Endometrium (tissue), 2 donors: ENCODE data around the gene ZNF91.
"Not testable (repeated sequence)": the region's sequence is repeated elsewhere in the genome, so short reads cannot be mapped to it uniquely, and the experiment has no call there.

Experiments used
- FAIRE-seq: peaks from 2 replicates; lab custom pipeline; 2012; peaks lifted over from hg19 to GRCh38; lab: Jason Lieb, UNC
- donor health status: control.
- donor health status: control.

ZNF91 gene

DNA sequence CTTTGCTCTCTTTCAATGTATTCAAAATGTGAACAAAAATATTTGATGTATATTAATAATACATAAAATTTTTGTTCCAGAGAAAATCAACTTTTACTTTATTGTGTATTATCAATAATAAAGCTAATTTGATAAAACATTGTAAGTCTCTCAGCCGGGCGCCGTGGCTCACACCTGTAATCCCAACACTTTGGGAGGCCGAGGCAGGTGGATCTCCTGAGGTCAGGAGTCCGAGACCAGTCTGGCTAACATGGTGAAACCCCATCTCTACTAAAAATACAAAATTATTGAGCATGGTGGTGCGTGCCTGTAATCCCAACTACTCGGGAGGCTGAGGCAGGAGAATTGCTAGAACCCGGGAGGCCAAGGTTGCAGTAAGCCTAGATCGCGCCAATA is 449 bp upstream of the ZNF91 start:
- FAIRE-seq = not testable (repeated sequence)

DNA sequence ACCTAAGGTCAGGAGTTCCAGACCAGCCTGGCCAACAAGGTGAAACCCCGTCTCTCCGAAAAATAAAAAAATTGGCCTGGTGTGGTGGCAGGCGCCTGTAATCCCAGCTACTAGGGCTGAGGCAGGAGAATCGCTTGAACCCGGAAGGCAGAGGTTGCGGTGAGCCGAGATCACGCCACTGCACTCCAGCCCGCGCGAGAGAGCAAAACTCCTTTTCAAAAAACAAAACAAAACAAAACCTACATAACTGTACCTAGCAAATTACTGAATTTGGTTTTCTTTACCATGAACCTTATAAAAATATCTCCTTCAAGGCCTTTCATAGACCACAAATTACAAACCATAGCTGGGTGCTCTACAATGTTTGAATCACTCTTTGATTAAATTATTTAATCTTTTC is 760 bp downstream of the ZNF91 start:
- FAIRE-seq = no peak

DNA sequence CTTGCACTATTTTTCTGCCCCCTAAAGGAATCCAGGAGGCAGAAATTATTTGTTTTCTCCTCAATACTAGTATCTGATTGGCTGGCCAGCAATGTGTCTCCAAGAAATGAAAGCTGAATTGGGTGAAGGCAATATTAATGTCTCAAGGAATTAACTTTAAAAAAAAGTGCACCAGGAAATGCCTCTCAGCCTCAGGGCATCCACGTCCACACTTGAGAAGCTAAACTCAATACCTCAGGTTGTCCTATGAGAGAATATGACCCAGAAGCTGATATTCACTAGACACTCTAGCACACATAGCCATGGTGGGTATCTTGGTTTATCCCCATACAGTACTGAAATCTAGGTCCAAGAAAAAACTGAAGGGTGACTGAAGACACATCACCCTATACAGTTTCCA is 2.1 kb downstream of the ZNF91 start:
- no peak for FAIRE-seq

DNA sequence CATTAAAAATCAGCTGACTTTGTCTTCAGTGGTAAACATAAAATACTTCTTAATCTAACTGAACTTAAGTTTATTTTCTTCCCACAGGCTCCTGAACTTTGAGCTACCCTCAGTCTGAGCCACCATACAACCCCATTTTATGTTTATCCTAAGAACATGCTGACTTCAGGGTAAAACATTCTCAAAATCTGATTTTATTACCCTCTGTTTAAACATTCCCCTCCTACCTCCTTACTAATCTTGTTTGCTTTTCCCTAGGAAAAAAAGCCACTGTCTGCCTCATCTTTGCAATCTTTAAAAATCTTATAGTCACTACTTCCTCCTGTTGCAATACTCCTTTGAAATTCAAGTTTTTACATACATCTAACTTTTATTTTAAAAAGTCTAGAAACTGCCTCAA is 4.0 kb downstream of the ZNF91 start:
- no peak for FAIRE-seq

DNA sequence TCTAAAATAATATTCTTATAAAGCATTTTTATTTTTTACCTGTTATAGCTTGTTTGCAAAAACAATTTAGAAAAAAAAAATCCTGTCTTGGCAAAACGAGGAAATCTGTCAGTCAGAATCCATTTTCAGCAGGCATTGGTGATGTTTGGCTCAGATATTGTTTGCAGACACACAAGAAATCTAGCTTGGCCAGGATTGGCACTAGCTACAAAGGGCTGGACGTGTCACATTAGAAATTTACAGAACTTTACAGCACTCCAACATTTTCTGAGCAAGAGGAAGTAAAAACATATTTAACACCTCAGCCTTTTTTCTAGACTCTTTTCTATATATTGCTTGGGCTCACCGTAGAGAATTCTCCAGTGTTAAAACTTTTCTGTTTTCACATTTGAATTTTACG is 9.9 kb downstream of the ZNF91 start:
- FAIRE-seq = no peak

DNA sequence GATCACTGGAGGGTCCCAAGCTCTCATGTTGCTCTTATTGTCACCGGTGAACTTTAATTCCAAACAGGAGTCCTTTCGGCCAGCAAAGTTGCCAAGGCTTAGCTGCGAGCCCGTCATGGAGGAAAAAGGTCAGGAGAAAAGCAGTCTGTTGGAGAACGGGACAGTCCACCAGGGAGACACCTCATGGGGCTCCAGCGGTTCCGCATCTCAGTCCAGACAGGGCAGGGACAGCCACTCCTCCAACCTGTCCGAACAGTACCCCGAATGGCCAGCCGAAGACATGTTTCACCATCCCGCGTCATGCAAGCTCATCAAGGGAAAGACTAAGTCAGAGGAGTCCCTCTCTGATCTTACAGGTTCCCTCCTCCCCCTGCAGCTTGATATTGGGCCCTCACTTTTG is 10.4 kb downstream of the ZNF91 start:
- no peak for FAIRE-seq

DNA sequence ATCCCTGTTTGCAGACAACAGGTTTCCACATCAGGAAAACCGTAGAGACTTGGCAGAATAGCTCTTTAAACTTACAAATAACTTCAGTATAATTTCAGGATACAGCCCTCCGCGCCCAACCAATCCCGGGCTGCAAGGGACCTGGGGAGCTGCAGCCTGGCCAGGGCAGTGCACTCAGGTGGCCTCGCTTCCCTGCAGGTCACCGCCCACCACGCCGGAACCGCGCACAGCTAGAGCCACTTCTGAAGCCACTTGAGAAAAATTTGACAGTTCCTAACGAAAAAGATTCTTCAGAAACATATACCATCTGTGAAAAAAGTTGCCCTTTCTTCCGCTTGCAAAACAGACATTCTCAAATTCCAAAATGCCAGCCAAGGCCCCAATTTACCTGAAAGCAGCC is 11.1 kb downstream of the ZNF91 start:
- no peak for FAIRE-seq

DNA sequence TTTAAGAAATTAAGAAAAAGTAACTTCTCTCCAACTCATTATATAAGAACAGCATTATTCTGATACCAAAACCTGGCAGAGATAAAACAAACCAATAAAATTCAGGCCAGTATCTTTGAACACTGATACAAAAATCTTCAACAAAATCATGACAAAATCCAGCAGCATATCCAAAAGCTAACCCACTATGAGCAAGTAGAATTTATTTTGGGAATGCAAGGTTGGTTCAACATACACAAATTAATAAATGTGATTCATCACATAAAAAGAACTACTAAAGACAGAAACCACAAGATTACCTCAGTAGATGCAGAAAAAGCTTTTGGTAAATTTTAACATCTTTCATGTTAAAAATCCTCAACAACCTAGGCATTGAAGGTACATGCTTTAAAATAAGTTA is 12.3 kb downstream of the ZNF91 start:
- FAIRE-seq = no peak

DNA sequence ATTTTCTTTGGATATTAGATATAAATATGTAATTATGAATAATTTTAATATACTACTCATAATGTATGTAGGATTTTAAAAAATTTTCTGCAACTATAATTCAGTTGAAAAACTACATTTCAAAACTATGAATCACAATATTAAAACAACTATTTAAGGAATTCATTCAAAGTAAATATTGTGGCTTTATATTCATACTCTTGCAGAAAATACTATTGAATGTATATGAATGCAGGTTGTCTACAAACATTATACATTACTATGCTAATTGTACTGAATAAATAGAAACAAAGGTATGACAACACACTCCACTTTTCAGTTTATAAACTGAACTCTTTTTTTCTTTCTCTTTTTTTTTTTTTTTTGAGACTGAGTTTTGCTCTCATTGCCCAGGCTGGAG is 14.2 kb downstream of the ZNF91 start:
- no peak for FAIRE-seq

DNA sequence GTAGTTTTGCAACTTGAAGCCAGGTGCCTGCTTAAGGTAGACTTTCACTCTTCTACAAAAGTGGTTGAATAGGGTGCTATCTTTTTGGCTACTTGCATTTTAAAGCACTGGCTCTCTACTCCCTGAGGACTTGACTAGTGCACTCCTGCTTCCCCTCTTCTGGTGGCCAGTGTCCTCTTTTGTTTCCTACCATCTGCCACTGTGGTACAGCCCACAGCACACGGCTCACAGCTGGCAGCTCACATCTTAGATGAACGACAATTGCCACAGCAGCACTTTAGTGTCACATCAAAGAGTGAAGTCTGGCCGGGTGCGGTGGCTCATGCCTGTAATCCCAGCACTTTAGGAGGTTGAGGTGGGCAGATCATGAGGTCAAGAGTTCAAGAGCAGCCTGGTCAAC is 15.6 kb downstream of the ZNF91 start:
- FAIRE-seq = not testable (repeated sequence)

DNA sequence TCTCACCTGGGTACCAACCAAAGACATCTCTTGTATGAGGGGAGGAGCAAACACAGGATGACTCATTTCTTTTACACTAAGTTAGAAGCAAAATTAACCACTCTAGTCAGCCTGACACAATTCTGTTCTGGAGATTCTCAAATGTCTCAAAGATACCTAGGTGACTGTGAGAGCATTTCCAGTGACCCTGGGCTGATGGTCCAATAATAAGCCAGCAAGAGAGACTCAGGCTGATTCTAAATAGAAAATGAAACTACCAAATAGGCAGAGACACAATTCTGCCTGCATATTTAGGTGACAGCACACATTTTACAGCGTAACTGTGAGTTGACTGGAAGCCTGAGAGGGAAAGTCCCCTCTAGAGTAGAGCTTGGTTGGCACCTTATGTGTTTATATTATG is 16.3 kb downstream of the ZNF91 start:
- no peak for FAIRE-seq

DNA sequence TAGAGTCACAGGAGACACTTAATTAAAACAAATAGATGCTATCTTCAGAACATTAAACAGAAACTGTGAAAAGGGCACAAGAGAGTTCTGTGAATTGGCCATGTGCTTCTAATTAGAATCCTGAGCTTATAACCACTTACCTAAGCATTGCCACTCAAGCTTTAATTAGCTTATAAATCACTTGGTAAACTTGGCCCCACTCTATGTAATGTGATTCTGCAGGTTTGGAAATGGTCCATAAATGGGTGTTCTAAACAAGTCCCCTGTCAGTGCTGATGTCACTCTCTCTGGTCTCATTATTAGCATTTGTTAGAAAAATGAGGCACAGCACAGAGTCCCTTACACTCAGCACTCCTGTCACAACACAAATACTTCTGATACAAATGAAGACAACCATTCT is 18.0 kb downstream of the ZNF91 start:
- FAIRE-seq = no peak

DNA sequence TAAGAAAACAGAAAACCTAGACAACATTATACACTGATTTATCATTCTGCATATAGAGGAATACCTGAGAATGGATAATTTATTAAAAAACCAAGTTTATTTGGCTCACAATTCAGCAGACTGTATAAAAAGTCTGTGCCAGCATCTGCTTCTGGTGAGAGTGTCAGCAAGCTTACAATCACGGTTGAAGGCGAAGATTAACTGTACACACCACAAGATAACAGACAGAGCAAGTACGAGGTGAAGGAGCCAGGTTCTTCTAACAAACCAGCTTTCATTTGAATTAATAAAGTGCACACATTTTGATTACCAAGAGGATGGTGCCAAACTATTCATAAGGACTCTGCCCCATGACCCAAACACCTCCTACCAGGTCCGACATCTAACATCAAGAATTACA is 28.8 kb downstream of the ZNF91 start:
- FAIRE-seq = no peak

DNA sequence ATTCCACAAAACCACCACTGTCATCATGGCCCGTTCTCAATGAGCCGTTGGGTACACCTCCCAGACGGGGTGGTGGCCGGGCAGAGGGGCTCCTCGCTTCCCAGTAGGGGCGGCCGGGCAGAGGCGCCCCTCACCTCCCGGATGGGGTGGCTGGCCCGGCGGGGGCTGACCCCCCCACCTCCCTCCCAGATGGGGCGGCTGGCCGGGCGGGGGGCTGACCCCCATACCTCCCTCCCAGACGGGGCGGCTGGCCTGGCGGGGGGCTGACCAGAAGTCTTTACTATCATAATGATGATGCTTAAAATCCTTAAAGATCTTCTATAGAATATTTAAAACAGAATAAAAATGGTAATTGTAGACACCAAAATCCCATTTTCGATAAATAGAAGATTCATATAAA is 29.2 kb downstream of the ZNF91 start:
- FAIRE-seq = not testable (repeated sequence)

DNA sequence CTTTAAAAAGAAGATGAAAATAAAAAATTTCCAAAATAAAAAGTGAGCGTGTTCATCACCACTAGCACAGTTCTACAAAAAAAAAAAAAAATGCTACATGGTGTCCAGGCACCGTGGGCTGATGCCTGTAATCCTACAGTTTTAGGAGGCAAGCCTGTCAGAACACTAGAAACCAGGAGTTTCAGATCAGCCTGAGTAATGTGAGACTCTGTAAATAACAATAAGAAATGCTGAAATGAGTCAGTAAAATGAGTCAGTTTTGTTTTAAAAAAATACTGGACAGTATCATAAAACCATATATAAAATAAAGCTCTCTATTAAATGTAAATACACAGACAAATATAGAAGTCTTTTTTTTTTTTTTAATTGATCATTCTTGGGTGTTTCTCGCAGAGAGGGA is 30.0 kb downstream of the ZNF91 start:
- no peak for FAIRE-seq

DNA sequence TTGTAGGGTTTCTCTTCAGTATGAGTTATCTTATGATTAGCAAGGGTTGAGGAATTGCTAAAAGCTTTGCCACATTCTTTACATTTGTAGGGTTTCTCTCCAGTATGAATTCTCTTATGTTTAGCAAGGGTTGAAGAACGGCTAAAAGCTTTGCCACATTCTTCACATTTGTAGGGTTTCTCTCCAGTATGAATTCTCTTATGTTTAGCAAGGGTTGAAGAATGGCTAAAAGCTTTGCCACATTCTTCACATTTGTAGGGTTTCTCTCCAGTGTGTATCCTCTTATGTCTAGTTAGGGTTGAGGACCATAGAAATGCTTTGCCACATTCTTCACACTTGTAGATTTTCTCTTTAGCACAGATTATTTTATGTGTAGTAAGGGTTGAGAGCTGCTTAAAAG is 33.4 kb downstream of the ZNF91 start:
- not testable (repeated sequence) for FAIRE-seq

DNA sequence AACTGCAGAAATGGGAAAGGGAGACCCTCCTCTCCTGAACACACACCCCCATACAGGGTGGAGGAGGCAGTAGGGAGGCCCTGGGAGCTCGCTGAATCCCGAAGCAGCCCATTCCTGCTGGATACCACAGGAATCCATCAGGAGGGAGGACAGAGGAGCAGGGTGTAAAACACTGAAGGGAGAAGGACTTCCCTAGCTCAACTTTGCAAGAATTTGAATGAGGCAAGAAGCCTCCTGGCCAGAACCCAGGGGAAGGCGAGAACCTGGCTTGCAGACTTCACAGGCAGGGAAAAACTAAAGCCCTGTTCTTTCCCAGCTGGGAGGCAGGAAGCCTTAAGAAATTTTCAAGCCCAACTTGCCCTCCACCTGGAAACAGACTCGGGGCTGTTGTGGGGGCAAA is 43.5 kb downstream of the ZNF91 start:
- no peak for FAIRE-seq

DNA sequence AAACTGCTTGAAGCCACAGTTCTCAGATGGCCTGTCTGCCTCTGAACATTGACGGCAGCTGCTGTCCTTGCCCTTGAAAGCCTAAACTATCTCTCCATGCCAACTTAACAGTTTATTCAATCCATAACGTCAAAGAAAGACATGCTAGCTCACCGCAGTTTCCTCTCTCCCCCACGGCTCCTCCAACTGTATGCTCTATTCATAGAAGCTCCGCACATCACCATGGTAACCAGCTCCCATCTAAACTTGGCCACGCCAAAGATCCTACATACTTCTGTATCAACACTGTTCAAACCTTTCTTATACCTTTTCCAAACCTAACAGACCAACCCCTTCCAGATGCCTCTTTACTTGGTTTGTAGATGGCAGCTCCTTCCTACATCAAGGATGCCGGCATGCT is 48.6 kb downstream of the ZNF91 start:
- FAIRE-seq = no peak

DNA sequence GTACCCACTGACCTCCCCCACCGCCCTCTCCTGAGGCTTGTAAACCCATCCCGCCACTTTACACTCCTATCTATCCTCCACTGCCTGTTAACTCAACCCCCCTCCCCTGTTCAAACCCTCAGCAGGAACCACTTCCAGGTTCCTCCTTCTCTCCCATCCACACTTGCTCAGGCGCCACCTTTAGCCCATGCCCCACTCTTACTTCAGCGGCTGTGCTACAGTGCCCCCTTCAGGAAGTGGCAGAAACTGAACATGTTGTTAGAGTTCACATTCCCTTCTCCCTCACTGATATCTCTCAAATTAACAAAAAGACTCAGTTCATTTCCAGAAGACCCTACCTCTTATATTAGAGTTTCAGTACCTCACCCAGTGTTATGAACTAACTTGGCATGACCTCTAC is 49.4 kb downstream of the ZNF91 start:
- FAIRE-seq = no peak

DNA sequence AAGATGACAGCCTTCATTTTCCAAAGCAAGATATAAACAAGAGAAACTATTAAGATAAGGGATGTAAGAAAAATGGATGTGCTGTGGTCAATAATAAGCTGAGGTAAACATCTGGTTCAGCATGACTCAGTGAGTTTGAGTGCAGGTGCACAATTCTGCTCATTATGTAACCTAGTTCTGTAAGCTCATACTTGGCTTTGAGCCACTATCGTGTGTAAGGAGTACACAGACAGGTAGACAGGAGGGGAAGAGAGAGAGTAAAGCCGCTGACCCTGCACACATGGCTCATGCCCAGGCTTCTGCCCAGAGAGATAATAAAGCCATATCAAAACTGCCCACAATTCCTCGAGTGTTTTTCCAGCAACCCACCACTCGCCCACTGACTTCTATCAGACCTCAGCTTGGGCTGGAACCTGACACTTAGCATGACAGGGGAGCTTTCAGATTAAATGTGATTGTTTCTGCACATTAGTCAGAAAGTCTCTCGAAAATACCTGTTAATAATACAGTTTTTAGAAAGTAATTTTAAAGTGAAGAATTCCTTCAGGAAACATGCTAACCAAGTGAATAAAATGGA is 51.7 kb downstream of the ZNF91 start:
- no peak for FAIRE-seq

DNA sequence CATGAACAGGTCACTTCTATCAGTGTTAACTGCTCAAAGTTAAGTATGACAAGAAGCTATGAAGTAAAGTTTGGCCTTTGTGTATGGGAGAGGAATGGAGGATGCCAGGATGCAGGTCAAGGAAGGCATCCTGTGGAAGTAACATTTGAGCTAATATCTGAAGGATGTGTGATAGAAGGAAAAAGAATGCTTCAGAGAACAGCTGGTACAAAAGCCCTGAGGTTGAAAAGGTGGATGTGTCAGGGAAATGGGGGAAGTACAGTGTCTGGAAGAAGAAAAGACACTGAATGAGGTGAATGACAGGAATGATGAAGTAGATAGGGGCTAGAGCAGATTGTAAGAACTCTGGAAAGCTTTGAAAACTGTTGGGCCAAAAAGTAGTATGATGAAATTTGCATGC is 67.1 kb downstream of the ZNF91 start:
- FAIRE-seq = no peak

DNA sequence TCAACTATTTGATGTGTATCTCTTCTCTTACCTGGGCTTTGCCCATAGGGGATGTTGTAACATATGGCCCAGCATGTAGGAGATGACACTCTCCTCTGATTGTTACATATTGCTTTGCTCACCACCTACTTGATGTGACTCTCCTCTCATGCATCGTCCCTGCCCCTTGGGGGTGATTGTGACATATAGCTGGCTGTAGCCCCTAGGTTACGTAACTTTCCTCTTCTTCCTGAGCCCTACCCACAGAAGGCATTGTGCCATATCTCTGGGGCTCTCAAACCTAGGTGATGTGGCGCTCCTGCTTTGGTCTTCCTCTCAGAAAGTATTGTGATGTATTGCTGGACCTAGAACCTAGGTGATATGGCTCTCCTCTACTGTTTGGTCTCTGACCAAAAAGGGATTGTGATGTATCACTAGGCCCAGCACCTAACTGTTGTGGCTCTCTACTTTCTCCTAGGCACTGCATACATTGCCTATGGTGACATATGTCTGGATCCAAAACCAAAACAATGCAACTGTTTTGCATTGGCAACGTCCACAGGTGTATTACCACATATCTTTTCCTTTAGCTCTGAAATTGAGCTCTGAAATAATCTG is 73.2 kb downstream of the ZNF91 start:
- no peak for FAIRE-seq

DNA sequence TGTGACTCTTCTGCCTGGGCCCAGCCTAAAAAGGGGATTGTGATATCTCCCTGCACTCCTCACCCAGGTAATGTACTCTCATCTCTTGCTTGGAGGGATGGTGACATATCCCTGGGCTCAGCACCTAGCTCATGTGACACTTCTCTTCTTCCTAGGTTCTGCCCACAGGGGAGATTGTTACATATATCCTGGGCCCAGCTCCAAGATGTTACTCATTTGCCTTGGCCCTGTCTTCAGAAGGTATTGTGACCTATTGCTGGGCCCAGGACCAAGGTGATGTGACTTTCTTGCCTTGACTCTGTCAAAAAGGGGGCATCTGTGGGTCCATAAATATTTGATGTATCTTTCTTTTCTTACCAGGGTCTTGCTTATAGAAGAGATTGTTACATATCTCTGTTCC is 73.9 kb downstream of the ZNF91 start:
- FAIRE-seq = not testable (repeated sequence)

DNA sequence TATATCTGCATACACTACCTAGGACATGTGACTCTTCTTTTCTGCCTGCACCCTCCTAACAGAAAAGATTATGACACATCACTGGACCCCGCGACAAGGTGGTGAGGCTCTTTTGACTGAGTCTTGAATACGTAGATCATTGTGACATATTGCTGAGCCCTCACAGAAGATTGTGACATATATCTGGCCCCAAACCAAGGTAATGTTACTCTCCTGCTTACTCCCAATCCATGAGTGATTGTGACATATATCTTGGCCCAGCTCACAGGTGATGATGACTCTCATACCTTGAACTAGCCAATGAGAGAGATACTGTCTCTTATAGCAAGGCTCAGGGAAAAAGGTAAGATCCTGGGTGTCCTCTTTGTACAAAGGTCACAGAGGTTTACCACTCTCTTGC is 75.7 kb downstream of the ZNF91 start:
- FAIRE-seq = not testable (repeated sequence)

DNA sequence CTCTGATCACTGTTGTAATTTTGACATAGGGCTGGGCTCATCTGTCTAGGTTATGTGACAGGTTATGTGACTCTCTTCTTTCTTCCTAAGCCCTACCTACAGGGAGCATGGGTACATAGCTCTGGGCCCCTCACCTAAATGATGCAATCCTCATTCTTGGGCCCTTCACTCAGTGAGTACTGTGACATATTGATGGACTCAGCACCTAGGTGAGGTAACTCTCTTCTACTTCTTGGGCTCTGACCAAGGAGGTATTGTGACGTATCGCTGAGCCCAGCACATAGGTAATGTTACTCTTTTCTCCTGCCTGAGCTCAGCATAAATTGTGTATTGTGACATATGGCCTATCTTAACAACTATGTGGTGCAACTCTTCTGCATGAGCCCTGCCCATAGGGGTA is 76.3 kb downstream of the ZNF91 start:
- FAIRE-seq = not testable (repeated sequence)
